Mononuclear cell (primary cell): ENCODE results near the gene AP1G2. TPM values are rescaled to one million over a fixed set of nuclear protein-coding genes. Genes with fewer than 3 reads are reported as not detected.

Experiments
- H3K27me3 ChIP-seq: 2 replicates; pipeline ENCODE4 v1.6.0; 2011; ENCODE audit warnings: low read length, control low read depth; ENCODE audit not compliant: insufficient read depth
- H3K4me1 ChIP-seq: 2 replicates; pipeline ENCODE4 v1.5.1; 2011; ENCODE audit warnings: mild to moderate bottlenecking, low read length, control low read depth; ENCODE audit not compliant: insufficient read depth
- H3K4me3 ChIP-seq: 2 replicates; pipeline ENCODE4 v1.5.1; 2011; ENCODE audit warnings: mild to moderate bottlenecking, low read length, moderate library complexity
- H3K9me3 ChIP-seq: 2 replicates; pipeline ENCODE4 v1.5.1; 2011; ENCODE audit warnings: low read depth, mild to moderate bottlenecking, control low read depth, low read length
- total RNA-seq: library from RNA; depleted of rRNA; stranded (reverse); fragments of >200 nt; gene quantifications from one replicate; pipeline ENCODE4 v1.2.3, GENCODE V29; 2012

The AP1G2 gene
- total RNA-seq, 1 donor, result 53.1 TPM

DNA sequence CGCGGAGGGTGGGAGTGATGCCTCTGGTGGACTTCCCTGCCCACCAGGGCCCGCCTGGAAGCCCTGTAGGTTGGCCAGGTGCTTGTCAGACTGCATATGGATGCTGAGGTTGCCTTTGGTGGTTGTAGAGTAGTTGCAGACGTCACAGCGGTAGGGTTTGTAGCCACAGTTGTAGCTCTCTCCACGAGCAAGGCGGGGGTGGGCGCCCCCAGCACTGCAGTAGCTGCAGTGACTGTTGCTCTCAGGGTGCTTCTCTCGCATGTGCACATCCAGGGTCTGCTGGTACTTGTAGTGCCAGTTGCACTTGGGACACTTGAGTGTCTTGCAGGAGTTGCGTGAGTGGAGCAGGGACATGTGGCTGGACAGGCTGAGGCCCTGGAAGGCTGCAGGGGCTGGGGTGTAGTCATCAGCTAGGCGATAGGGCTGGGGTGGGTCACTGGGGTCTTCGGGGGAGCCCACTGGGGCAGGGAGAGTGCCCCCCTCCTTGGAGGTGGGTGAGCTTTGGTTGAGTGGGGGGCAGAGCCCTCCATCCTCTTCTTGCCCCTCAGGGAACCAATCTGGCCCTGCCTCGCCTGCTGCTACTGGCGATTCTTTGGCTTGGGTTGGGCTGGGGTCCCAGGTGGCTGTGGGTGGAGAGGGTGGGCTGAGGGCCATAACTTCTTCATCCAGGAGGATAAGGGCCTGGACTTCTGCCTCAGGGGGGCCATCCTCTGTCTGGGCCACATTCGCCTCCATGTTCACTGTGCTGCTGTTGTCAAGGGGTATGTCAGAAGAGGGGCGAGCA, 33.7 kb downstream of the AP1G2 start:
- no peaks in the 10 kb centered on the region for H3K4me1 ChIP-seq
- H3K9me3 ChIP-seq, result no peaks in the 10 kb centered on the region
- H3K4me3 ChIP-seq, result no peak overlapping the region
- H3K27me3 ChIP-seq, result no peaks in the 10 kb centered on the region

GRCh38 chr14:23532658-23533057, 34.9 kb downstream of the AP1G2 start:
- Histone ChIP-seq H3K4me1 (no peaks in the 10 kb centered on the region), H3K27me3 (no peaks in the 10 kb centered on the region), H3K9me3 (no peaks in the 10 kb centered on the region), H3K4me3 (no peak overlapping the region)

- Histone ChIP-seq H3K4me3 (no peak overlapping the region), H3K9me3 (no peaks in the 10 kb centered on the region), H3K27me3 (no peaks in the 10 kb centered on the region), H3K4me1 (no peaks in the 10 kb centered on the region)
Measured at GRCh38 chr14:23531391-23531790, 36.2 kb downstream of the AP1G2 start.

GRCh38 chr14:23530375-23531055, 37.1 kb downstream of the AP1G2 start:
- no peaks in the 10 kb centered on the region for H3K9me3 ChIP-seq
- no peak overlapping the region for H3K4me3 ChIP-seq
- no peaks in the 10 kb centered on the region for H3K27me3 ChIP-seq
- no peaks in the 10 kb centered on the region for H3K4me1 ChIP-seq

GRCh38 chr14:23529016-23529415, 38.6 kb downstream of the AP1G2 start:
- Histone ChIP-seq H3K27me3 (no peaks in the 10 kb centered on the region), H3K4me3 (no peak overlapping the region), H3K9me3 (no peaks in the 10 kb centered on the region), H3K4me1 (no peaks in the 10 kb centered on the region)

GRCh38 chr14:23528555-23528954, 39.0 kb downstream of the AP1G2 start:
- Histone ChIP-seq H3K4me3 (no peak overlapping the region), H3K4me1 (no peaks in the 10 kb centered on the region), H3K27me3 (no peaks in the 10 kb centered on the region), H3K9me3 (no peaks in the 10 kb centered on the region)

GRCh38 chr14:23525611-23526010, 42.0 kb downstream of the AP1G2 start:
- Histone ChIP-seq H3K9me3 (no peaks in the 10 kb centered on the region), H3K4me3 (no peak overlapping the region), H3K27me3 (no peaks in the 10 kb centered on the region), H3K4me1 (peaks cover 3% of the 10 kb centered on the region)

DNA sequence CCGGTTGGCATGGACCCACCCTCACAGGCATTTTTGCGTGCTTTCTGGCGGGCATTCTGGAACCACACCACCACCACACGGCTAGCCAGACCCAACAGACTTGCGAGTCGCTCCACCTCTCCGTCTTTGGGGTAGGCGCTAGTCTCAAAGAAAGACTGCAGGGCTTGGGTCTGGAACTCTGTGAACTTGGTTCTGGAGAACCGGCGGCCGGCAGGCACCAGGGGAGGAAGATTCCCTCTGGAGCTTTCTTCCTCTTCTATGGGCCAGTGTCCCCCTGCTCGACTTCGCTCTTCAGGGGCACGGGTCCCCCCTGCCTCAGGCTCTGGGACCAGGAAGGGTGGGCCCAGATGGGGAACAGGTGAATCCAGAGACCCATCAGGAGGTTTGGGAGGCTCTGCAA, 42.6 kb downstream of the AP1G2 start:
- Histone ChIP-seq H3K4me3 (no peak overlapping the region), H3K9me3 (no peaks in the 10 kb centered on the region), H3K4me1 (peaks cover 3% of the 10 kb centered on the region), H3K27me3 (no peaks in the 10 kb centered on the region)

DNA sequence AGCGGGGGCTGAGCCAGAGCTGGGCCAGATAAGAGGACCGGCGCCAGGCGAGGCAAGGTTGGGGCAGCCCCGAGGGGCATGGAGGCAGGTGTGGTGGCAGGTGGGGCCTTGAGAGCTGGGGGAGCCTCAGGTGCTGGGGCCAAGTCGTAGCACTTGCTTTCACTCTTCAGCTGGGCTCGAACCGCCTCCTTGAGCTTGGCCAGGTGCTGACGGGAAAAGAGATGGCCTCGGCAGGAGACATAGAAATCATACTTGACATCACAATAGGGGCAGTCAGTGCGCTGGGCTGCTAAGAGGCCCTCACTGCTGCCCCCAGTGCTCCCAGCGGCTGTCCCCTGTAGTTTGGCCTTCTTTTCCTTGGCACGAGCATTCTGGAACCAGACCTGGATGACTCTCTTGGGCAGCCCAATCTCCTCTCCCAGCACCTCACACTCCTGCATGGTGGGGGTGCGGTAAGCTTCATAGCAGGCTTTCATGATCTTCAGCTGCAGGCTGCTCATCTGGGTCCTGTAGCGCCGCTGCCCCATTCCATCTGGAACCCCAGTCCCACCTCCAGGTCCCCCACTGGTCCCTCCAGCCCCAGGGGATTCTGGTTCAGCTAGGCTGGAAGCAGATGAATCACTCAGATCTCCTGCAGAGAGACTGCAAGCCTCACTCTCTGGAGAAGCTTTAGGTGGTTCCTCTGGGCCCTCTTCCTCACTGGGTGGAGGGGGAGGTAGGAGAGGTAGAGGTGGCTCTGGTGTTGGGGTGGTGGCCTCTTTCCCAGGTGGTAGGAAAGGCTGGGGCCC, 44.2 kb downstream of the AP1G2 start:
- Histone ChIP-seq H3K4me3 (no peak overlapping the region), H3K27me3 (no peaks in the 10 kb centered on the region)

DNA sequence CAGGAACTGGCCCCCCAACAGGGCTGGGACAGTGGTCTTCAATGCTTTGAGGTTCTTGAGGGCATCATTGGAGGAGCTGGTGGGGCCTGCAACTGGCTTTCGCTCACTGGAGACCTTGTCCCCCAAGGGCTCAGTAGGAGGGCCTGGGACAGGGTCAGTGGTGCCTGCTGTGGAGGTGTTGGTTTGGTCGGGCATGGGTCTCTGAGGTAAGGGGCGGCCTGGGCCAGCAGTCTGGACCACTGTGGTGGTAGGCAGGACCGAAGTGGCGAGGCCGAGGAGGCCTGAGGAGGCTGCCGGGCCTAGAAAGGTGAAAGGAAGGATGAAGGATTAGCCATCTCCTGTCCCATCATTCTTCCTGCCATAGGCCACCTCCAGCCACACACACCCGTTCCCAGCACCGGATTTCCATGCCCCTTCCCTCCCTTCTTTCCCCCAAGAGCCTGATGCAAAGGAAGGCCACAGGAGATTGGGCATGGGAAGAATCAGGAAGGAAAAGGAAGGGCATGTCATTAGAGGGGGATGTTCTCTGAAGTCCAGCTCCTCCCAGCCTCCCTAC, 44.9 kb downstream of the AP1G2 start:
- H3K4me3 ChIP-seq, result no peak overlapping the region
- peaks cover 3% of the 10 kb centered on the region for H3K4me1 ChIP-seq
- no peaks in the 10 kb centered on the region for H3K27me3 ChIP-seq
- no peaks in the 10 kb centered on the region for H3K9me3 ChIP-seq

More for the DNA sequence above, 44.2 kb downstream of the AP1G2 start:
- Histone ChIP-seq H3K4me1 (peaks cover 3% of the 10 kb centered on the region), H3K9me3 (no peaks in the 10 kb centered on the region)

DNA sequence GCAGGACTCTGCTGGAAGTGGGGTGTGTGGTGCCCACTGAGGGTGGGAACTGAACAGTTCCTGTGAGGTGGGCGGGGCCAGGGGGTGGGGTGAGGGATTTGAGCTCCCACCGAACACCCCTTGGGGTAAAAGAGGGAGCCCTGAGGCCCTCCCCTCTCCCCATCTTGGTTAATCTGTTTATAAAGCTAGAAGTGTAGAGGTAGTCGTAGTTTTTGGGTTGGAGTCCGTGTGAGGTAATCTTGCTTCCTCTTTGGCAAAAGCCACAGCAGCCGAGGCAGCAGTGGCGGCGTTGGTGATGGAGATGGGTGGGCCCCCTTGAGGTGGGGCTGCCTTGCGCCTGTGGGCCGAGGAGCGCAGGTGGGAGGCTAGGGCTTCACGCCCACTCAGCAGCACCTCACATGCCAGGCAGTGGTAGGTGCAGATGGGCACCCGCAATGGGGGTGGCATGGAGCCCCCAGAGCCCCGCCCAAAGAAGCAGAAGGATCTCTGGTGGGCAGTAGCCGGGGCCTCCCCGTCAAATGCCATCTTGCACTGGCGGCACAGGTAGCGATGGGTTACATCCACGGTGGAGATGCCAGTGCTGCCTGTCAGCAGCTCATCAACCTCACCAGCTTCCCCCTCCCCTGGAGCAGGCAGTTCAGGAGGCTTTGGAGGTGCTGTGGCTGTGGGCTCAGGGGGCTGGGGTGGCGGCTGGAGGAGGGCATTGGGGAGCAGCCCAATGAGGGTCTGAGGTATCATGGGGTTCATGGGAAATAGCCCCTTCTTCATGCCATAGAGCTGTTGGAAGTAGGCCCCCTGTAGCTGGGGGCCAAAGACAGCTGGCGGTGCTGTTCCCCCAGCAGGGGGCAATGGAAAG, 45.6 kb downstream of the AP1G2 start:
- no peak overlapping the region for H3K4me3 ChIP-seq
- no peaks in the 10 kb centered on the region for H3K27me3 ChIP-seq
- no peaks in the 10 kb centered on the region for H3K9me3 ChIP-seq

GRCh38 chr14:23520899-23521533, 46.6 kb downstream of the AP1G2 start:
- no peak overlapping the region for H3K4me3 ChIP-seq
- H3K9me3 ChIP-seq, result no peaks in the 10 kb centered on the region
- peaks cover 3% of the 10 kb centered on the region for H3K4me1 ChIP-seq

More for the DNA sequence above, 45.6 kb downstream of the AP1G2 start:
- peaks cover 3% of the 10 kb centered on the region for H3K4me1 ChIP-seq

DNA sequence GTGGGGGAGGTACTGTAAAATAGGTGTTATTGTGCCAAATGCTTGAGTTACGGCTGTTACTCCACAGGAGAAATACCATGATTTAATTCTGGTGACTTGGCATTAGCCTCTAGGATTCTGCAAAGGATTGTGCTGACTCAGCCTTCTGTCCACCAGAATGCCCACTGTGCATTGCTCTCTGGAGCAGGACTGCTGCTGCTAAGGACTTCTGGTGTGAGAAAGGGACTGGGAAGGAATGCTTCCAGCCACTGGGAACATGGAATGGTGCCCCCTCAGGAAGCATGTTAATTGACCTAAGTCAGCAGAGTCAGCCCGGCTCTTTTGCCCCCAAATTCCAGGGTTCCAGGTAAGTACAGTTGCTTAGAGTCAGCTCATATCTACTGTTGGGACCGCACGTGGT, 48.9 kb downstream of the AP1G2 start:
- H3K27me3 ChIP-seq, result no peaks in the 10 kb centered on the region
- peaks cover 3% of the 10 kb centered on the region for H3K4me1 ChIP-seq
- no peaks in the 10 kb centered on the region for H3K9me3 ChIP-seq
- H3K4me3 ChIP-seq, result no peak overlapping the region

More at GRCh38 chr14:23520899-23521533, 46.6 kb downstream of the AP1G2 start:
- H3K27me3 ChIP-seq, result no peaks in the 10 kb centered on the region
